MM.1S (cell line): Measurements from ENCODE around the gene DYNC1I2.
A peak's percentile ranks its signal among the peaks of the same experiment; 100 is the strongest.

Source experiments
- DNase-seq: peaks from one replicate; pipeline ENCODE4 v3.0.0-alpha.2; 2015
- H2AFZ ChIP-seq: fragments of 300-600 bp; sonication (generic); 2 replicates; pipeline ENCODE4 v1.6.0; 2016; ENCODE audit warnings: antibody characterized with exemption, low read length
- H3F3A ChIP-seq: fragments of 300-600 bp; sonication (generic); 2 replicates; pipeline ENCODE4 v1.6.1; 2016; ENCODE audit warnings: mild to moderate bottlenecking, antibody characterized with exemption, low read length, moderate library complexity, mixed read lengths; ENCODE audit not compliant: insufficient read depth
- H3K27ac ChIP-seq: fragments of 300-600 bp; sonication (generic); 2 replicates; pipeline ENCODE4 v1.5.1; 2016; ENCODE audit warnings: mild to moderate bottlenecking, low read length
- H3K27me3 ChIP-seq: fragments of 300-600 bp; sonication (generic); replicated peaks from 2 replicates; pipeline ENCODE4 v1.6.0; 2016; ENCODE audit warnings: low read length; ENCODE audit not compliant: insufficient read depth
- H3K36me3 ChIP-seq: fragments of 300-600 bp; sonication (generic); replicated peaks from 2 replicates; pipeline ENCODE4 v1.6.1; 2016; ENCODE audit warnings: mild to moderate bottlenecking, low read length, mixed read lengths; ENCODE audit not compliant: insufficient read depth
- H3K4me1 ChIP-seq: fragments of 300-600 bp; sonication (generic); 2 replicates; pipeline ENCODE4 v1.6.1; 2016; ENCODE audit warnings: low read length, mixed read lengths
- H3K4me2 ChIP-seq: fragments of 300-600 bp; sonication (generic); 2 replicates; pipeline ENCODE4 v1.6.0; 2016; ENCODE audit warnings: low read depth, low read length
- H3K4me3 ChIP-seq: fragments of 300-600 bp; sonication (generic); 2 replicates; pipeline ENCODE4 v1.5.1; 2016; ENCODE audit warnings: low read length, mixed read lengths
- H3K79me2 ChIP-seq: fragments of 300-600 bp; sonication (generic); 2 replicates; pipeline ENCODE4 v1.6.1; 2016; ENCODE audit warnings: mixed run types, low read length, mixed read lengths
- H3K9ac ChIP-seq: fragments of 300-600 bp; sonication (generic); 2 replicates; pipeline ENCODE4 v1.6.1; 2016; ENCODE audit warnings: low read length, mixed read lengths
- H3K9me2 ChIP-seq: fragments of 300-600 bp; sonication (generic); replicated peaks from 2 replicates; pipeline ENCODE4 v1.6.1; 2016; ENCODE audit warnings: mild to moderate bottlenecking, low read length, mixed read lengths; ENCODE audit not compliant: insufficient read depth
- H3K9me3 ChIP-seq: fragments of 300-600 bp; sonication (generic); replicated peaks from 2 replicates; pipeline ENCODE4 v1.6.1; 2016; ENCODE audit warnings: mild to moderate bottlenecking, low read length, mixed read lengths; ENCODE audit not compliant: insufficient read depth
- H4K20me1 ChIP-seq: fragments of 300-600 bp; sonication (generic); 2 replicates; pipeline ENCODE4 v1.6.1; 2016; ENCODE audit warnings: mild to moderate bottlenecking, low read length, moderate library complexity, mixed read lengths; ENCODE audit not compliant: insufficient read depth
- EZH2 ChIP-seq: fragments of 300-600 bp; sonication (generic); optimal IDR thresholded peaks from 2 replicates; pipeline ENCODE3; 2017; ENCODE audit warnings: low read depth, mild to moderate bottlenecking, antibody characterized with exemption, low read length, mixed read lengths
- EZH2phosphoT487 ChIP-seq: fragments of 300-600 bp; sonication (generic); IDR thresholded peaks from 2 replicates; pipeline ENCODE4 v1.6.1; 2018; ENCODE audit warnings: antibody characterized with exemption, low read length
- TF ChIP-seq, protein P1 (sequence below): fragments of 300-600 bp; sonication (generic); IDR thresholded peaks from 2 replicates; pipeline ENCODE4 v1.5.1; 2016; ENCODE audit warnings: antibody characterized with exemption, low read length, mixed read lengths

The DYNC1I2 gene

DNA sequence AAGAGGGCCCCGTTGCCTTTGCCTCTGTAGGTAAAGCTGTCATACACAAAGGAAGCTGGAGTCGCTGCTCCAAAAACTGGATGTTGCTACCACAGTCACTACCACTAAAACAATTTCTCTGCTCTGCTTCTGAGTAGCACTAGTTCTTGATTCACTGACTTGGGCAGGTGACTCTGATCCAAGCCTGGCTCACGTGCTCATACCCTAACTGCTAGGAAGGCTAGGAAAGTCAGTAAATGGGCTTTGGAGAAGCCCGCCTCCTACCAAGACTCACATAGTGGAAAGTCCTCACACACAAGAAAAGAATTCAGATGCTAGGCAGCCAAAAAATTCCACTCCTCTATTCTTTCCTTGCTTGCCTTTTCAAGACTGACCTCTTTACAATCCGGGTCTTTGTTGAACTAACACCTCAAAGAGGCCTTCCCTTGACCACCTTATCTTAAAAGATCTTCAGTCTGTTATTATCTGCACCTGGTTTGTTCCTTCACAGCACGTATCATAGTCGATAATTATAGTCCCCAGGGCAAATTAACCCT lies 11.4 kb upstream of the DYNC1I2 start:
- H3K27ac ChIP-seq: no peak overlapping the region

DNA sequence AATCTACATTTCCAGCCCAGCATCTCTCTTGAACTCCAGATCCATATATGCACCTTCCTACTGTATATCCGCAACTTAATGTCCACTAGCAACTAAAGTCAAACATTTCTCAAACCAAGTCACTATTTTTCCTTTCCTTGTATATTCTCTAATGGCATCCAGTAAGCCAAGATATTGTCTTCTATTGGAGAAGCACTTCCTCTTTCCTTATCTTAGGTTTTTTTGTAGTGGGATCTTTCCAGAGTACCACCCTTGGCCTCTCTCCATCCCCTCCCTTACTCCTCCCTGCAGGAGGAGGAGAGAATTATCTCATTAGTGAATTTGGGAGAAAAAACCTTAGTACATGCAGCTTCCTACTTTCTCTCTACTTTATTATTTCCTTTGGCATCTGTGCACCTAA lies 8.7 kb upstream of the DYNC1I2 start:
- no peak for DNase-seq
- H3K27me3 ChIP-seq: no peaks in the 10 kb centered on the region
- H3K9me2 ChIP-seq: no peaks in the 10 kb centered on the region
- no peak overlapping the region for H3K9ac ChIP-seq
- no peaks in the 10 kb centered on the region for H3K79me2 ChIP-seq
- no peak overlapping the region for H3K4me2 ChIP-seq
- H3F3A ChIP-seq: no peaks in the 10 kb centered on the region
- peaks cover 8% of the 10 kb centered on the region for H3K4me1 ChIP-seq
- no peaks in the 10 kb centered on the region for H3K36me3 ChIP-seq
- H4K20me1 ChIP-seq: no peaks in the 10 kb centered on the region
- H2AFZ ChIP-seq: no peak overlapping the region
- H3K4me3 ChIP-seq: no peak overlapping the region
- H3K27ac ChIP-seq: no peak overlapping the region
- TF ChIP-seq, protein P1, sequence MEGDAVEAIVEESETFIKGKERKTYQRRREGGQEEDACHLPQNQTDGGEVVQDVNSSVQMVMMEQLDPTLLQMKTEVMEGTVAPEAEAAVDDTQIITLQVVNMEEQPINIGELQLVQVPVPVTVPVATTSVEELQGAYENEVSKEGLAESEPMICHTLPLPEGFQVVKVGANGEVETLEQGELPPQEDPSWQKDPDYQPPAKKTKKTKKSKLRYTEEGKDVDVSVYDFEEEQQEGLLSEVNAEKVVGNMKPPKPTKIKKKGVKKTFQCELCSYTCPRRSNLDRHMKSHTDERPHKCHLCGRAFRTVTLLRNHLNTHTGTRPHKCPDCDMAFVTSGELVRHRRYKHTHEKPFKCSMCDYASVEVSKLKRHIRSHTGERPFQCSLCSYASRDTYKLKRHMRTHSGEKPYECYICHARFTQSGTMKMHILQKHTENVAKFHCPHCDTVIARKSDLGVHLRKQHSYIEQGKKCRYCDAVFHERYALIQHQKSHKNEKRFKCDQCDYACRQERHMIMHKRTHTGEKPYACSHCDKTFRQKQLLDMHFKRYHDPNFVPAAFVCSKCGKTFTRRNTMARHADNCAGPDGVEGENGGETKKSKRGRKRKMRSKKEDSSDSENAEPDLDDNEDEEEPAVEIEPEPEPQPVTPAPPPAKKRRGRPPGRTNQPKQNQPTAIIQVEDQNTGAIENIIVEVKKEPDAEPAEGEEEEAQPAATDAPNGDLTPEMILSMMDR: no peak
- TF ChIP-seq EZH2 (no peak), EZH2phosphoT487 (no peak)
- no peaks in the 10 kb centered on the region for H3K9me3 ChIP-seq

More for the DNA sequence above, 11.4 kb upstream of the DYNC1I2 start:
- Histone ChIP-seq H3K36me3 (no peaks in the 10 kb centered on the region), H2AFZ (no peak overlapping the region), H3K27me3 (no peaks in the 10 kb centered on the region), H3K9me2 (no peaks in the 10 kb centered on the region), H3K79me2 (no peaks in the 10 kb centered on the region), H3K9me3 (no peaks in the 10 kb centered on the region), H3K4me2 (no peak overlapping the region), H3K4me1 (peaks cover 8% of the 10 kb centered on the region), H3F3A (no peaks in the 10 kb centered on the region), H3K9ac (no peak overlapping the region), H3K4me3 (no peak overlapping the region), H4K20me1 (no peaks in the 10 kb centered on the region)
- TF ChIP-seq EZH2phosphoT487 (no peak), EZH2 (no peak)
- DNase-seq: no peak

DNA sequence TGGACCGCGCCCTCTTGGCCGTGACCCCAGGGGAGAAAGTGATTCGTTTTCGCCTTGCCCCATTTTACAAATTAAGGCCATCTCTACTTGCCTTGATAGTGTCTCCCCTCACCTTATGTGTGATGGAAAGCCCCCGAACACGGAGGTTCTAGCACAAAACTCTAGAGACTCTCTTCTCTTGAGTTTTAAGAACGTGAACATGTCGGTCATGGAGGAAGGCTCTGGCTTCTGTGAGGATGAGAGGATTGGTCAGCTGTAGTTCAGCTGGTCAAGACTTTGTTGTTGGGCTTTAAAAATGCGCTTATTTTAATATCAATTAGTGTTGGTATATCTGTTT lies 828 bp downstream of the DYNC1I2 start:
- Histone ChIP-seq H3K9me2 (no peaks in the 10 kb centered on the region), H3K9ac (peak overlapping the region; percentile 46; the same call in 1 of the 2 replicates), H3K4me2 (peak overlapping the region; percentile 70), H3K4me3 (peak overlapping the region; percentile 66), H3K27ac (no peak overlapping the region), H4K20me1 (no peaks in the 10 kb centered on the region), H3F3A (no peaks in the 10 kb centered on the region), H3K4me1 (peaks cover 8% of the 10 kb centered on the region), H3K79me2 (peaks cover 36% of the 10 kb centered on the region), H3K27me3 (no peaks in the 10 kb centered on the region), H2AFZ (peak overlapping the region; percentile 85), H3K36me3 (no peaks in the 10 kb centered on the region), H3K9me3 (no peaks in the 10 kb centered on the region)
- no peak for TF ChIP-seq EZH2
- TF ChIP-seq, protein P1: no peak
- TF ChIP-seq EZH2phosphoT487: no peak
- no peak for DNase-seq

DNA sequence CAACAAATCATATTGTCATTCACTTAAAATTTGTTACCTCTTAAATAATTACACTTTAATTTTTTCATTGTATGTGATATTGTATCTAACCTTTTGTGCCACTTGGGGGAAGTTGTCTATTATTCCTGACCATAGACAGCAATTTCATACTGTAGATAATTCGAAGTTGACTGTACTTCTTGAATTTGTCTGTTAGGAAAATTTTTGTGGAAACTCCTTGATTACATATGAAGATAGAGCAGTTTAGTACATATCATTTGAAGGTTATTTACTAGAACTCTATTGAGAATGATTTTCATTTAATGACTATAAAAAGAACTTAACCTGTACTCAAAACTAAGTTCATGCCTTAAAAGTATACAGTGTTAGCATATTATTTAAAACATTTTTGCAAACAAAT lies 5.1 kb downstream of the DYNC1I2 start:
- Histone ChIP-seq H3K27me3 (no peaks in the 10 kb centered on the region), H3K4me3 (no peak overlapping the region), H3K9ac (no peak overlapping the region), H3K9me2 (no peaks in the 10 kb centered on the region), H3F3A (no peaks in the 10 kb centered on the region), H4K20me1 (no peaks in the 10 kb centered on the region), H3K27ac (no peak overlapping the region), H3K79me2 (peaks cover 36% of the 10 kb centered on the region), H3K4me1 (peaks cover 8% of the 10 kb centered on the region), H3K9me3 (no peaks in the 10 kb centered on the region), H3K36me3 (no peaks in the 10 kb centered on the region), H2AFZ (no peak overlapping the region), H3K4me2 (no peak overlapping the region)
- no peak for TF ChIP-seq EZH2phosphoT487
- TF ChIP-seq, protein P1: no peak
- TF ChIP-seq EZH2: no peak
- DNase-seq: no peak
